Measurements from ENCODE around the gene DIO1. TPM values are rescaled to one million over a fixed set of nuclear protein-coding genes. Genes with fewer than 3 reads are reported as not detected.

Gene DIO1
- total RNA-seq, 1 experiment from 2014 or later = not detected

GRCh38 chr1:53868565-53868964 is 25.4 kb upstream of the DIO1 start:
- POLR2A ChIA-PET (ENCODE audit: unreplicated experiment) = no interaction called here
- H3K79me2 ChIP-seq (ENCODE audit: low read depth) = no peaks in the 10 kb centered on the region
- no TSS peak for BruUV-seq (replicated peaks)
- CTCF ChIA-PET = no interaction called here
- H3K36me3 ChIP-seq (ENCODE audit: low read depth) = no peaks in the 10 kb centered on the region
- no peak overlapping the region for H3K4me3 ChIP-seq
- H3K4me2 ChIP-seq = no peak overlapping the region
- no peak overlapping the region for H3K27ac ChIP-seq
- TF ChIP-seq EZH2 (IDR thresholded peaks at IDR 0.05; ENCODE audit: low read depth) (no peak), CTCF (conservative IDR thresholded peaks at IDR 0.05) (no peak)
- intact Hi-C loops (cut with micrococcal nuclease; ENCODE audit: unreplicated experiment) = no loop called here
- no peak overlapping the region for H2AFZ ChIP-seq
- H3K9me3 ChIP-seq (ENCODE audit: insufficient read depth, low read depth) = no peaks in the 10 kb centered on the region
- H3F3A ChIP-seq (ENCODE audit: insufficient read depth, low read depth) = no peaks in the 10 kb centered on the region
- H3K4me1 ChIP-seq (replicated peaks; ENCODE audit: insufficient read depth) = no peaks in the 10 kb centered on the region
- no peak for DNase-seq
- H4K20me1 ChIP-seq (ENCODE audit: insufficient read depth) = no peaks in the 10 kb centered on the region
- H3K9me2 ChIP-seq (ENCODE audit: insufficient read depth) = no peaks in the 10 kb centered on the region
- H3K27me3 ChIP-seq (ENCODE audit: insufficient read depth, low read depth) = no peaks in the 10 kb centered on the region

GRCh38 chr1:53869454-53870117 is 24.4 kb upstream of the DIO1 start:
- H3K4me1 ChIP-seq (replicated peaks; ENCODE audit: insufficient read depth) = no peaks in the 10 kb centered on the region
- no peaks in the 10 kb centered on the region for H4K20me1 ChIP-seq (ENCODE audit: insufficient read depth)
- intact Hi-C loops (cut with micrococcal nuclease; ENCODE audit: unreplicated experiment) = no loop called here
- ChIA-PET CTCF (no interaction called here), POLR2A (ENCODE audit: unreplicated experiment) (no interaction called here)
- no peak for TF ChIP-seq EZH2 (IDR thresholded peaks at IDR 0.05; ENCODE audit: low read depth)
- no TSS peak for BruUV-seq (replicated peaks)
- no peaks in the 10 kb centered on the region for H3K27me3 ChIP-seq (ENCODE audit: insufficient read depth, low read depth)
- no peak overlapping the region for H2AFZ ChIP-seq
- H3K4me2 ChIP-seq = no peak overlapping the region
- no peaks in the 10 kb centered on the region for H3K79me2 ChIP-seq (ENCODE audit: low read depth)
- no peaks in the 10 kb centered on the region for H3F3A ChIP-seq (ENCODE audit: insufficient read depth, low read depth)
- H3K27ac ChIP-seq = no peak overlapping the region
- H3K9me2 ChIP-seq (ENCODE audit: insufficient read depth) = no peaks in the 10 kb centered on the region
- DNase-seq = no peak
- H3K9me3 ChIP-seq (ENCODE audit: insufficient read depth, low read depth) = no peaks in the 10 kb centered on the region
- H3K36me3 ChIP-seq (ENCODE audit: low read depth) = no peaks in the 10 kb centered on the region
- H3K4me3 ChIP-seq = no peak overlapping the region

- CTCF ChIA-PET = interaction anchor here (0.6 kb wide), 1 partner anchor 865 kb away, joined by 3 read pairs; no protein-coding TSS in a partner anchor
- POLR2A ChIA-PET (ENCODE audit: unreplicated experiment) = interaction anchor here (0.7 kb wide), 1 partner anchor 18 kb away, joined by 12 read pairs; no protein-coding TSS in a partner anchor
- no peak overlapping the region for H3K27ac ChIP-seq
- peaks cover 8% of the 10 kb centered on the region; the same call in 1 of the 2 replicates for H3K36me3 ChIP-seq (ENCODE audit: low read depth)
- no TSS peak for BruUV-seq (replicated peaks)
- H3K27me3 ChIP-seq (ENCODE audit: insufficient read depth, low read depth) = no peaks in the 10 kb centered on the region
- no peak for DNase-seq
- H3K4me2 ChIP-seq = no peak overlapping the region
- no peaks in the 10 kb centered on the region for H4K20me1 ChIP-seq (ENCODE audit: insufficient read depth)
- intact Hi-C loops (cut with micrococcal nuclease; ENCODE audit: unreplicated experiment) = no loop called here
- no peaks in the 10 kb centered on the region for H3K9me2 ChIP-seq (ENCODE audit: insufficient read depth)
- H3F3A ChIP-seq (ENCODE audit: insufficient read depth, low read depth) = no peaks in the 10 kb centered on the region
- TF ChIP-seq EZH2 (IDR thresholded peaks at IDR 0.05; ENCODE audit: low read depth) = no peak
- TF ChIP-seq CTCF (conservative IDR thresholded peaks at IDR 0.05) = no peak
- no peaks in the 10 kb centered on the region for H3K79me2 ChIP-seq (ENCODE audit: low read depth)
- no peak overlapping the region for H2AFZ ChIP-seq
- no peaks in the 10 kb centered on the region for H3K9me3 ChIP-seq (ENCODE audit: insufficient read depth, low read depth)
- no peak overlapping the region for H3K4me3 ChIP-seq
- H3K4me1 ChIP-seq (replicated peaks; ENCODE audit: insufficient read depth) = no peaks in the 10 kb centered on the region
Measured at GRCh38 chr1:53871221-53871620, 22.8 kb upstream of the DIO1 start.
